ENCODE data around the gene C1orf216.

Gene C1orf216

DNA sequence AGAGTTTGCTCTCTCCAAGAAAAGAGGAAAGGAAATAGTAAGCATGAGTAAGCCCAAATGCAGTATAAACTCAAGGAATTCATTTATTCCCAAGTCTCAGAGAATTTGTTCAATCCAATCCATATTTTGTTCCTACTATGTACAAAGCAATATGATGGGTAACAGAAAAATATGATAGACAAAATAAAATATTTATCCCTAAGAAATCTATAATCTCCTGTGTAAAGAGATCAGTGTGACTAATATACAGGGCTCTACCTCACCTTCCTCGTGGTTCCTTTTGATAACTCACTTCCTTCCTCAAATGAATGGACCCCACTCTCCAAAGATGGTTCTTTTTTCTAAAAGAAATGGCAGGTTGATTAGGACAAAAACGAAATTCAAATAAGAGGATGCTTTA lies 43.5 kb upstream of the C1orf216 start:
- Histone ChIP-seq H3K4me2 (ENCODE audit: low read depth, low read length, poor library complexity, severe bottlenecking) (no peak overlapping the region), H3K79me2 (ENCODE audit: insufficient read depth, low read length) (peaks cover 61% of the 10 kb centered on the region), H3K4me3 (ENCODE audit: insufficient read depth, low read length, poor library complexity, severe bottlenecking) (no peak overlapping the region), H3K9me3 (ENCODE audit: insufficient read depth, low read length) (no peaks in the 10 kb centered on the region), H3K36me3 (ENCODE audit: low read length) (peaks cover 71% of the 10 kb centered on the region), H3K27me3 (ENCODE audit: low read length) (no peaks in the 10 kb centered on the region), H2AFZ (ENCODE audit: low read depth, low read length, severe bottlenecking) (no peak overlapping the region), H3K27ac (ENCODE audit: low read depth, low read length) (no peak overlapping the region), H4K20me1 (ENCODE audit: low read depth, low read length) (peaks cover 12% of the 10 kb centered on the region; the same call in 1 of the 2 replicates), H3K9me2 (replicated peaks; ENCODE audit: insufficient read depth, low read length) (no peaks in the 10 kb centered on the region), H3K9ac (ENCODE audit: low read length) (no peak overlapping the region), H3F3A (ENCODE audit: insufficient read depth) (peaks cover 8% of the 10 kb centered on the region)
- TF ChIP-seq EZH2phosphoT487 (conservative IDR thresholded peaks at IDR 0.05; ENCODE audit: low read length): no peak
- TF ChIP-seq, protein P1, sequence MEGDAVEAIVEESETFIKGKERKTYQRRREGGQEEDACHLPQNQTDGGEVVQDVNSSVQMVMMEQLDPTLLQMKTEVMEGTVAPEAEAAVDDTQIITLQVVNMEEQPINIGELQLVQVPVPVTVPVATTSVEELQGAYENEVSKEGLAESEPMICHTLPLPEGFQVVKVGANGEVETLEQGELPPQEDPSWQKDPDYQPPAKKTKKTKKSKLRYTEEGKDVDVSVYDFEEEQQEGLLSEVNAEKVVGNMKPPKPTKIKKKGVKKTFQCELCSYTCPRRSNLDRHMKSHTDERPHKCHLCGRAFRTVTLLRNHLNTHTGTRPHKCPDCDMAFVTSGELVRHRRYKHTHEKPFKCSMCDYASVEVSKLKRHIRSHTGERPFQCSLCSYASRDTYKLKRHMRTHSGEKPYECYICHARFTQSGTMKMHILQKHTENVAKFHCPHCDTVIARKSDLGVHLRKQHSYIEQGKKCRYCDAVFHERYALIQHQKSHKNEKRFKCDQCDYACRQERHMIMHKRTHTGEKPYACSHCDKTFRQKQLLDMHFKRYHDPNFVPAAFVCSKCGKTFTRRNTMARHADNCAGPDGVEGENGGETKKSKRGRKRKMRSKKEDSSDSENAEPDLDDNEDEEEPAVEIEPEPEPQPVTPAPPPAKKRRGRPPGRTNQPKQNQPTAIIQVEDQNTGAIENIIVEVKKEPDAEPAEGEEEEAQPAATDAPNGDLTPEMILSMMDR (IDR thresholded peaks at IDR 0.05; ENCODE audit: insufficient read depth, low read length, poor library complexity, severe bottlenecking): no peak

DNA sequence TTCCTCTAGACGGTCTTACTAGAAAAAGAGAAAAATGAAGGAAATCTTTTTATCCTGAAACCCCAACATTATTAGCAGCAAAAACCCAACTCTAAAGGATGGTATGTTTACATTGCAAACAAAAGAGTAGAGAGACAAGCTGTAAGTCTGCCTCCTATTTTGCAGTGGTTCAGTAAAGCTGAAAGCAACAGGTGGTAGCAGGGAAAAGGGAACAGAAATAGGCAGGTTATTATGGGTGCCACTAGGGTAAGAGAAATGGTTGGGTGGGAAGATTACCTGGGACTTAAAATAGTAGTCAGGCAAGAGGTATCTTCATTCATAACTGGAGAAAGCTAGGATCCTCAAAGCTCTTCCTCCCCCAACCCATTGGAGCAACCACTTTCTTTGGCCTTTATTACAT lies 37.4 kb upstream of the C1orf216 start:
- H2AFZ ChIP-seq (ENCODE audit: low read depth, low read length, severe bottlenecking): no peak overlapping the region
- no peak overlapping the region for H3K4me2 ChIP-seq (ENCODE audit: low read depth, low read length, poor library complexity, severe bottlenecking)
- peaks cover 10% of the 10 kb centered on the region; the same call in 1 of the 2 replicates for H3K79me2 ChIP-seq (ENCODE audit: insufficient read depth, low read length)
- no peaks in the 10 kb centered on the region for H3K9me3 ChIP-seq (ENCODE audit: insufficient read depth, low read length)
- H3K27me3 ChIP-seq (ENCODE audit: low read length): no peaks in the 10 kb centered on the region
- H3K36me3 ChIP-seq (ENCODE audit: low read length): peaks cover 41% of the 10 kb centered on the region
- H3K27ac ChIP-seq (ENCODE audit: low read depth, low read length): no peak overlapping the region
- H3F3A ChIP-seq (ENCODE audit: insufficient read depth): no peaks in the 10 kb centered on the region
- no peak overlapping the region for H3K4me3 ChIP-seq (ENCODE audit: insufficient read depth, low read length, poor library complexity, severe bottlenecking)
- TF ChIP-seq, protein P1 (IDR thresholded peaks at IDR 0.05; ENCODE audit: insufficient read depth, low read length, poor library complexity, severe bottlenecking): no peak
- TF ChIP-seq EZH2phosphoT487 (conservative IDR thresholded peaks at IDR 0.05; ENCODE audit: low read length): no peak
- H3K9ac ChIP-seq (ENCODE audit: low read length): no peak overlapping the region
- no peaks in the 10 kb centered on the region for H3K9me2 ChIP-seq (replicated peaks; ENCODE audit: insufficient read depth, low read length)
- H4K20me1 ChIP-seq (ENCODE audit: low read depth, low read length): 0 out of 2 replicates have a peak, but pooled peaks cover 4% of the 10 kb centered on the region

DNA sequence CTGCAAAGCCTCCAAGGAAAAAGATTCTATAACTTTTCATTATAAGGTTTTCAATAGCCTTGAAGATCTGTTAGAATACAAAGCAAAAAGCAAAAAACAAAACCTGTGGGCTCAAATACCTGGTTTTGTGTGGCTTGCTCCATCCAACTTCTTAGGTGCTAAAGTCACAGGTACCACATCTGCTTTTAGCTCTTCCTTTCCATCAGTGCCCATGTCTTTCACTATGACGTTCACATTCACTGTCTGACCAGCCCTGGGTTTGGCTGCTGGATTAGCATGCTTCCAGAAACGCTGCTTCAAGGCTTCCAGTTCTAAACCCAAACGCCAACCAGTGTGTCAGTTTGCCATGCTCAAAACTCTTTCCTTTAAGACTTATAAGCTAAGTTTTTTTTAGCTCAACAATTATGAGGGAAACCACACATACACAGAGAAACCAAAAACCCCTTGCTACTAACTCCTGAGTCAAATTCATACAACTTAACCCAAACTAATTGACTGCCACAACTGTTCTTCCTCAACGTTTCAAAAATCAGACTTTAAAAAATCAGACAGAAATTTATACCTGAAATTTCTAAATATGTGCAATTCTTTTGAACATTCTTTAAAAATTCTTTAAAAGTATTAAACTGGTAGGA lies 35.1 kb upstream of the C1orf216 start:
- TF ChIP-seq, protein P1 (IDR thresholded peaks at IDR 0.05; ENCODE audit: insufficient read depth, low read length, poor library complexity, severe bottlenecking): no peak
- TF ChIP-seq EZH2phosphoT487 (conservative IDR thresholded peaks at IDR 0.05; ENCODE audit: low read length): no peak

More for the DNA sequence above, 35.1 kb upstream of the C1orf216 start:
- H3K27ac ChIP-seq (ENCODE audit: low read depth, low read length): no peak overlapping the region
- no peaks in the 10 kb centered on the region for H3K27me3 ChIP-seq (ENCODE audit: low read length)
- peaks cover 7% of the 10 kb centered on the region; the same call in 1 of the 2 replicates for H3K79me2 ChIP-seq (ENCODE audit: insufficient read depth, low read length)
- no peaks in the 10 kb centered on the region for H3F3A ChIP-seq (ENCODE audit: insufficient read depth)
- H3K9ac ChIP-seq (ENCODE audit: low read length): no peak overlapping the region
- no peak overlapping the region for H2AFZ ChIP-seq (ENCODE audit: low read depth, low read length, severe bottlenecking)
- peaks cover 31% of the 10 kb centered on the region for H3K36me3 ChIP-seq (ENCODE audit: low read length)
- no peak overlapping the region for H3K4me3 ChIP-seq (ENCODE audit: insufficient read depth, low read length, poor library complexity, severe bottlenecking)
- H3K4me2 ChIP-seq (ENCODE audit: low read depth, low read length, poor library complexity, severe bottlenecking): no peak overlapping the region
- H3K9me3 ChIP-seq (ENCODE audit: insufficient read depth, low read length): no peaks in the 10 kb centered on the region
- H3K9me2 ChIP-seq (replicated peaks; ENCODE audit: insufficient read depth, low read length): no peaks in the 10 kb centered on the region
- 0 out of 2 replicates have a peak, but pooled peaks cover 4% of the 10 kb centered on the region for H4K20me1 ChIP-seq (ENCODE audit: low read depth, low read length)

All from SU-DHL-6 (cell line).